GM23338 (cell line): Measurements from ENCODE around the gene FBN2. TPM values are rescaled to one million over a fixed set of nuclear protein-coding genes. Genes with fewer than 3 reads are reported as not detected.

Experiments used
- ATAC-seq: fragments of 200-7000 bp; cut with Tn5 transposase; 3 replicates; pipeline ENCODE4 v1.9.1; 2020
- DNase-seq: peaks from one replicate; pipeline ENCODE4 v3.0.0-alpha.2; 2015; ENCODE audit warnings: low spot score
- H2AFZ ChIP-seq: fragments of 200-600 bp; sonication (generic); 2 replicates; pipeline ENCODE4 v1.8.0; 2016; ENCODE audit warnings: antibody characterized with exemption, mild to moderate bottlenecking, moderate library complexity
- H3F3A ChIP-seq: fragments of 200-600 bp; sonication (generic); replicated peaks from 2 replicates; pipeline ENCODE4 v1.8.0; 2017; ENCODE audit warnings: antibody characterized with exemption, mixed run types, low read depth
- H3K27ac ChIP-seq: fragments of 200-600 bp; sonication (generic); 2 replicates; pipeline ENCODE4 v1.6.1; 2016; ENCODE audit warnings: low read depth
- H3K27me3 ChIP-seq: fragments of 200-600 bp; sonication (generic); 2 replicates; pipeline ENCODE4 v1.8.0; 2016; ENCODE audit warnings: mild to moderate bottlenecking, mixed run types, moderate library complexity; ENCODE audit not compliant: insufficient read depth
- H3K36me3 ChIP-seq: fragments of 200-600 bp; sonication (generic); 2 replicates; pipeline ENCODE4 v1.8.0; 2016; ENCODE audit warnings: mild to moderate bottlenecking; ENCODE audit not compliant: insufficient read depth
- H3K4me1 ChIP-seq: fragments of 200-600 bp; sonication (generic); 2 replicates; pipeline ENCODE4 v1.8.0; 2016; ENCODE audit warnings: mild to moderate bottlenecking, moderate library complexity; ENCODE audit not compliant: insufficient read depth
- H3K4me2 ChIP-seq: fragments of 200-600 bp; sonication (generic); 2 replicates; pipeline ENCODE4 v1.7.1; 2017; ENCODE audit warnings: mixed run types
- H3K4me3 ChIP-seq: fragments of 200-600 bp; sonication (generic); 2 replicates; pipeline ENCODE4 v1.6.1; 2016; ENCODE audit warnings: mixed run types
- H3K79me2 ChIP-seq: fragments of 200-600 bp; sonication (generic); replicated peaks from 2 replicates; pipeline ENCODE4 v1.8.0; 2017; ENCODE audit warnings: mild to moderate bottlenecking; ENCODE audit not compliant: insufficient read depth
- H3K9me2 ChIP-seq: fragments of 200-600 bp; sonication (generic); 2 replicates; pipeline ENCODE4 v1.8.0; 2017; ENCODE audit not compliant: insufficient read depth
- H4K20me1 ChIP-seq: fragments of 200-600 bp; sonication (generic); replicated peaks from 2 replicates; pipeline ENCODE4 v1.8.0; 2017; ENCODE audit warnings: mild to moderate bottlenecking; ENCODE audit not compliant: insufficient read depth
- H3K27ac Mint-ChIP-seq: 2 replicates; pipeline ENCODE4 v1.8.0; 2020; ENCODE audit warnings: inconsistent platforms, mild to moderate bottlenecking, moderate library complexity, mixed read lengths
- H3K27me3 Mint-ChIP-seq: 3 replicates; pipeline ENCODE4 v1.8.0; 2022; ENCODE audit warnings: low read depth, mild to moderate bottlenecking, moderate library complexity, mixed read lengths, inconsistent platforms; ENCODE audit not compliant: insufficient read depth, poor library complexity
- H3K36me3 Mint-ChIP-seq: 3 replicates; pipeline ENCODE4 v1.8.0; 2021; ENCODE audit warnings: low read depth, mild to moderate bottlenecking, inconsistent platforms, moderate library complexity, mixed read lengths
- H3K4me1 Mint-ChIP-seq: 3 replicates; pipeline ENCODE4 v1.8.0; 2020; ENCODE audit warnings: mild to moderate bottlenecking, inconsistent platforms, mixed read lengths
- H3K4me3 Mint-ChIP-seq: 3 replicates; pipeline ENCODE4 v1.8.0; 2021; ENCODE audit warnings: moderate library complexity, mild to moderate bottlenecking, inconsistent platforms, mixed read lengths
- H3K9me3 Mint-ChIP-seq: 3 replicates; pipeline ENCODE4 v1.8.0; 2020; ENCODE audit warnings: moderate library complexity, mild to moderate bottlenecking, inconsistent platforms, mixed read lengths
- CREB1 ChIP-seq: fragments of 250-450 bp; sonication (Bioruptor Pico); IDR thresholded peaks from 2 replicates; pipeline ENCODE4 v1.5.0; 2020; ENCODE audit warnings: low read depth, mild to moderate bottlenecking, moderate library complexity
- EZH2 ChIP-seq: fragments of 200-600 bp; sonication (generic); IDR thresholded peaks from one replicate; pipeline ENCODE4 v1.8.0; 2017; ENCODE audit warnings: antibody characterized with exemption, mild to moderate bottlenecking, low read depth; ENCODE audit not compliant: unreplicated experiment
- EZH2phosphoT487 ChIP-seq: fragments of 200-600 bp; sonication (generic); IDR thresholded peaks from one replicate; pipeline ENCODE4 v1.8.1; 2018; ENCODE audit warnings: antibody characterized with exemption; ENCODE audit not compliant: unreplicated experiment
- JUNB ChIP-seq: IDR thresholded peaks from one replicate; pipeline ENCODE4 v1.6.1; 2016; ENCODE audit warnings: antibody characterized with exemption; ENCODE audit not compliant: unreplicated experiment
- NANOG ChIP-seq: IDR thresholded peaks from 2 replicates; pipeline ENCODE4 v1.6.1; 2016; ENCODE audit warnings: antibody characterized with exemption, borderline replicate concordance
- POLR2AphosphoS5 ChIP-seq: IDR thresholded peaks from 2 replicates; pipeline ENCODE4 v1.6.1; 2016; ENCODE audit warnings: antibody characterized with exemption, low read depth
- STAT1 ChIP-seq: IDR thresholded peaks from one replicate; pipeline ENCODE4 v1.6.1; 2016; ENCODE audit warnings: antibody characterized with exemption; ENCODE audit not compliant: unreplicated experiment
- ZNF114 ChIP-seq: fragments of 250-450 bp; sonication (Bioruptor Pico); IDR thresholded peaks from 2 replicates; pipeline ENCODE4 v1.5.0; 2020; ENCODE audit warnings: mild to moderate bottlenecking, moderate library complexity
- ZNF331 ChIP-seq: fragments of 250-450 bp; sonication (Bioruptor Pico); IDR thresholded peaks from 2 replicates; pipeline ENCODE4 v1.5.0; 2020; ENCODE audit warnings: low read depth, mild to moderate bottlenecking, moderate library complexity
- polyA plus RNA-seq: library from polyadenylated mRNA; unstranded; fragments of >200 nt; fragmentation: Nextera tagmentation; extraction: Ambion mirVana; gene quantifications from 2 replicates; pipeline ENCODE4 v1.2.1, GENCODE V29; 2016
- total RNA-seq: library from RNA; depleted of rRNA; stranded (reverse); fragments of >200 nt; shearing (Covaris generic); gene quantifications from 2 replicates; pipeline ENCODE4 v1.2.3, GENCODE V29; 2014
- TF ChIP-seq, protein P1 (sequence below), 2 experiments: fragments of 200-600 bp in 1 of 2; sonication (generic) in 1 of 2; conservative IDR thresholded peaks; 2 replicates each; pipeline versions ENCODE4 v1.5.1 to v1.6.1; 2016 to 2017; ENCODE audit warnings: antibody characterized with exemption in 2 of 2, low read depth in 2 of 2, mild to moderate bottlenecking in 2 of 2, moderate library complexity in 1 of 2
- TF ChIP-seq, protein P2 (sequence below): fragments of 250-450 bp; sonication (Bioruptor Pico); IDR thresholded peaks from 2 replicates; pipeline ENCODE4 v1.5.0; 2020; ENCODE audit warnings: mild to moderate bottlenecking, moderate library complexity
- TF ChIP-seq, protein P3 (sequence below): IDR thresholded peaks from 2 replicates; pipeline ENCODE4 v1.6.1; 2016; ENCODE audit warnings: antibody characterized with exemption
- TF ChIP-seq, protein P4 (sequence below): IDR thresholded peaks from one replicate; pipeline ENCODE4 v1.6.1; 2018; ENCODE audit warnings: antibody characterized with exemption; ENCODE audit not compliant: unreplicated experiment

The FBN2 gene
- total and polyA plus RNA-seq, 2 experiments from 2014 or later, result 2.6 to 13.6 TPM

DNA sequence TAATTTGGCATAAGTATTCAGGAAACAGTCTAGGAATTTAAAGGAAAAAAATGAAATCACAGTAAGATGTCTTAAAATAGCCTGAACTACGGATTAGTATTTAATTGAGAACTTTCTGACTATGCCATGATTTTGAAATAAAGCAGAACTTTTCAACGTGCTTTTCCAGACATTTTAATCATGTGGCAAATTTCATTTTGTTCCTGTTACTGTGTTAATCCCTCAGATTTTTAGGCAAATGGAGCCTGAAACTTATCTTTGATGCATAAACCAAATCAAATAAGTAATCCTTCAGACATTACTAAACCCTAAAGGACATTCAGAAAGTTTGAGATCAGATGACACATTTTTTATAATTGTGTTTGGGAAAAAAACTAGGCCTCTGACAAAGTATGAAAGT, 75.7 kb downstream of the FBN2 start:
- ATAC-seq (no peak), DNase-seq (no peak)
- Histone ChIP-seq H3K4me1 (no peaks in the 10 kb centered on the region), H3K36me3 (no peaks in the 10 kb centered on the region), H3K9me2 (no peaks in the 10 kb centered on the region), H3F3A (no peaks in the 10 kb centered on the region), H4K20me1 (no peaks in the 10 kb centered on the region), H3K27ac (no peak overlapping the region), H3K4me2 (no peak overlapping the region), H3K79me2 (no peaks in the 10 kb centered on the region), H2AFZ (no peak overlapping the region), H3K27me3 (no peaks in the 10 kb centered on the region), H3K4me3 (no peak overlapping the region)
- Mint-ChIP-seq H3K4me3 (no peak overlapping the region), H3K4me1 (no peaks in the 10 kb centered on the region), H3K36me3 (peaks cover 23% of the 10 kb centered on the region; the same call in 2 of the 3 replicates), H3K9me3 (peaks cover 17% of the 10 kb centered on the region; the same call in 2 of the 3 replicates), H3K27me3 (no peaks in the 10 kb centered on the region), H3K27ac (no peak overlapping the region)
- TF ChIP-seq, protein P1, sequence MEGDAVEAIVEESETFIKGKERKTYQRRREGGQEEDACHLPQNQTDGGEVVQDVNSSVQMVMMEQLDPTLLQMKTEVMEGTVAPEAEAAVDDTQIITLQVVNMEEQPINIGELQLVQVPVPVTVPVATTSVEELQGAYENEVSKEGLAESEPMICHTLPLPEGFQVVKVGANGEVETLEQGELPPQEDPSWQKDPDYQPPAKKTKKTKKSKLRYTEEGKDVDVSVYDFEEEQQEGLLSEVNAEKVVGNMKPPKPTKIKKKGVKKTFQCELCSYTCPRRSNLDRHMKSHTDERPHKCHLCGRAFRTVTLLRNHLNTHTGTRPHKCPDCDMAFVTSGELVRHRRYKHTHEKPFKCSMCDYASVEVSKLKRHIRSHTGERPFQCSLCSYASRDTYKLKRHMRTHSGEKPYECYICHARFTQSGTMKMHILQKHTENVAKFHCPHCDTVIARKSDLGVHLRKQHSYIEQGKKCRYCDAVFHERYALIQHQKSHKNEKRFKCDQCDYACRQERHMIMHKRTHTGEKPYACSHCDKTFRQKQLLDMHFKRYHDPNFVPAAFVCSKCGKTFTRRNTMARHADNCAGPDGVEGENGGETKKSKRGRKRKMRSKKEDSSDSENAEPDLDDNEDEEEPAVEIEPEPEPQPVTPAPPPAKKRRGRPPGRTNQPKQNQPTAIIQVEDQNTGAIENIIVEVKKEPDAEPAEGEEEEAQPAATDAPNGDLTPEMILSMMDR (conservative IDR thresholded peaks at IDR 0.05; ENCODE audit: low read depth in 2 of 2), result no peak
- TF ChIP-seq ZNF331 (no peak), NANOG (no peak), ZNF114 (no peak), STAT1 (no peak), JUNB (no peak), EZH2phosphoT487 (no peak), CREB1 (CRISPR knock-in tag) (no peak), POLR2AphosphoS5 (no peak), EZH2 (no peak)
- TF ChIP-seq, protein P2, sequence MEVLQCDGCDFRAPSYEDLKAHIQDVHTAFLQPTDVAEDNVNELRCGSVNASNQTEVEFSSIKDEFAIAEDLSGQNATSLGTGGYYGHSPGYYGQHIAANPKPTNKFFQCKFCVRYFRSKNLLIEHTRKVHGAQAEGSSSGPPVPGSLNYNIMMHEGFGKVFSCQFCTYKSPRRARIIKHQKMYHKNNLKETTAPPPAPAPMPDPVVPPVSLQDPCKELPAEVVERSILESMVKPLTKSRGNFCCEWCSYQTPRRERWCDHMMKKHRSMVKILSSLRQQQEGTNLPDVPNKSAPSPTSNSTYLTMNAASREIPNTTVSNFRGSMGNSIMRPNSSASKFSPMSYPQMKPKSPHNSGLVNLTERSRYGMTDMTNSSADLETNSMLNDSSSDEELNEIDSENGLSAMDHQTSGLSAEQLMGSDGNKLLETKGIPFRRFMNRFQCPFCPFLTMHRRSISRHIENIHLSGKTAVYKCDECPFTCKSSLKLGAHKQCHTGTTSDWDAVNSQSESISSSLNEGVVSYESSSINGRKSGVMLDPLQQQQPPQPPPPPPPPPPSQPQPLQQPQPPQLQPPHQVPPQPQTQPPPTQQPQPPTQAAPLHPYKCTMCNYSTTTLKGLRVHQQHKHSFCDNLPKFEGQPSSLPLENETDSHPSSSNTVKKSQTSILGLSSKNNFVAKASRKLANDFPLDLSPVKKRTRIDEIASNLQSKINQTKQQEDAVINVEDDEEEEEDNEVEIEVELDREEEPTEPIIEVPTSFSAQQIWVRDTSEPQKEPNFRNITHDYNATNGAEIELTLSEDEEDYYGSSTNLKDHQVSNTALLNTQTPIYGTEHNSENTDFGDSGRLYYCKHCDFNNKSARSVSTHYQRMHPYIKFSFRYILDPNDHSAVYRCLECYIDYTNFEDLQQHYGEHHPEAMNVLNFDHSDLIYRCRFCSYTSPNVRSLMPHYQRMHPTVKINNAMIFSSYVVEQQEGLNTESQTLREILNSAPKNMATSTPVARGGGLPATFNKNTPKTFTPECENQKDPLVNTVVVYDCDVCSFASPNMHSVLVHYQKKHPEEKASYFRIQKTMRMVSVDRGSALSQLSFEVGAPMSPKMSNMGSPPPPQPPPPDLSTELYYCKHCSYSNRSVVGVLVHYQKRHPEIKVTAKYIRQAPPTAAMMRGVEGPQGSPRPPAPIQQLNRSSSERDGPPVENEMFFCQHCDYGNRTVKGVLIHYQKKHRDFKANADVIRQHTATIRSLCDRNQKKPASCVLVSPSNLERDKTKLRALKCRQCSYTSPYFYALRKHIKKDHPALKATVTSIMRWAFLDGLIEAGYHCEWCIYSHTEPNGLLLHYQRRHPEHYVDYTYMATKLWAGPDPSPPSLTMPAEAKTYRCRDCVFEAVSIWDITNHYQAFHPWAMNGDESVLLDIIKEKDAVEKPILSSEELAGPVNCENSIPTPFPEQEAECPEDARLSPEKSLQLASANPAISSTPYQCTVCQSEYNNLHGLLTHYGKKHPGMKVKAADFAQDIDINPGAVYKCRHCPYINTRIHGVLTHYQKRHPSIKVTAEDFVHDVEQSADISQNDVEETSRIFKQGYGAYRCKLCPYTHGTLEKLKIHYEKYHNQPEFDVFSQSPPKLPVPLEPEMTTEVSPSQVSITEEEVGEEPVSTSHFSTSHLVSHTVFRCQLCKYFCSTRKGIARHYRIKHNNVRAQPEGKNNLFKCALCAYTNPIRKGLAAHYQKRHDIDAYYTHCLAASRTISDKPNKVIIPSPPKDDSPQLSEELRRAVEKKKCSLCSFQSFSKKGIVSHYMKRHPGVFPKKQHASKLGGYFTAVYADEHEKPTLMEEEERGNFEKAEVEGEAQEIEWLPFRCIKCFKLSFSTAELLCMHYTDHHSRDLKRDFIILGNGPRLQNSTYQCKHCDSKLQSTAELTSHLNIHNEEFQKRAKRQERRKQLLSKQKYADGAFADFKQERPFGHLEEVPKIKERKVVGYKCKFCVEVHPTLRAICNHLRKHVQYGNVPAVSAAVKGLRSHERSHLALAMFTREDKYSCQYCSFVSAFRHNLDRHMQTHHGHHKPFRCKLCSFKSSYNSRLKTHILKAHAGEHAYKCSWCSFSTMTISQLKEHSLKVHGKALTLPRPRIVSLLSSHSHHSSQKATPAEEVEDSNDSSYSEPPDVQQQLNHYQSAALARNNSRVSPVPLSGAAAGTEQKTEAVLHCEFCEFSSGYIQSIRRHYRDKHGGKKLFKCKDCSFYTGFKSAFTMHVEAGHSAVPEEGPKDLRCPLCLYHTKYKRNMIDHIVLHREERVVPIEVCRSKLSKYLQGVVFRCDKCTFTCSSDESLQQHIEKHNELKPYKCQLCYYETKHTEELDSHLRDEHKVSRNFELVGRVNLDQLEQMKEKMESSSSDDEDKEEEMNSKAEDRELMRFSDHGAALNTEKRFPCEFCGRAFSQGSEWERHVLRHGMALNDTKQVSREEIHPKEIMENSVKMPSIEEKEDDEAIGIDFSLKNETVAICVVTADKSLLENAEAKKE (CRISPR knock-in tag), result no peak
- TF ChIP-seq, protein P3, sequence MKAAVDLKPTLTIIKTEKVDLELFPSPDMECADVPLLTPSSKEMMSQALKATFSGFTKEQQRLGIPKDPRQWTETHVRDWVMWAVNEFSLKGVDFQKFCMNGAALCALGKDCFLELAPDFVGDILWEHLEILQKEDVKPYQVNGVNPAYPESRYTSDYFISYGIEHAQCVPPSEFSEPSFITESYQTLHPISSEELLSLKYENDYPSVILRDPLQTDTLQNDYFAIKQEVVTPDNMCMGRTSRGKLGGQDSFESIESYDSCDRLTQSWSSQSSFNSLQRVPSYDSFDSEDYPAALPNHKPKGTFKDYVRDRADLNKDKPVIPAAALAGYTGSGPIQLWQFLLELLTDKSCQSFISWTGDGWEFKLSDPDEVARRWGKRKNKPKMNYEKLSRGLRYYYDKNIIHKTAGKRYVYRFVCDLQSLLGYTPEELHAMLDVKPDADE, result no peak
- TF ChIP-seq, protein P4, sequence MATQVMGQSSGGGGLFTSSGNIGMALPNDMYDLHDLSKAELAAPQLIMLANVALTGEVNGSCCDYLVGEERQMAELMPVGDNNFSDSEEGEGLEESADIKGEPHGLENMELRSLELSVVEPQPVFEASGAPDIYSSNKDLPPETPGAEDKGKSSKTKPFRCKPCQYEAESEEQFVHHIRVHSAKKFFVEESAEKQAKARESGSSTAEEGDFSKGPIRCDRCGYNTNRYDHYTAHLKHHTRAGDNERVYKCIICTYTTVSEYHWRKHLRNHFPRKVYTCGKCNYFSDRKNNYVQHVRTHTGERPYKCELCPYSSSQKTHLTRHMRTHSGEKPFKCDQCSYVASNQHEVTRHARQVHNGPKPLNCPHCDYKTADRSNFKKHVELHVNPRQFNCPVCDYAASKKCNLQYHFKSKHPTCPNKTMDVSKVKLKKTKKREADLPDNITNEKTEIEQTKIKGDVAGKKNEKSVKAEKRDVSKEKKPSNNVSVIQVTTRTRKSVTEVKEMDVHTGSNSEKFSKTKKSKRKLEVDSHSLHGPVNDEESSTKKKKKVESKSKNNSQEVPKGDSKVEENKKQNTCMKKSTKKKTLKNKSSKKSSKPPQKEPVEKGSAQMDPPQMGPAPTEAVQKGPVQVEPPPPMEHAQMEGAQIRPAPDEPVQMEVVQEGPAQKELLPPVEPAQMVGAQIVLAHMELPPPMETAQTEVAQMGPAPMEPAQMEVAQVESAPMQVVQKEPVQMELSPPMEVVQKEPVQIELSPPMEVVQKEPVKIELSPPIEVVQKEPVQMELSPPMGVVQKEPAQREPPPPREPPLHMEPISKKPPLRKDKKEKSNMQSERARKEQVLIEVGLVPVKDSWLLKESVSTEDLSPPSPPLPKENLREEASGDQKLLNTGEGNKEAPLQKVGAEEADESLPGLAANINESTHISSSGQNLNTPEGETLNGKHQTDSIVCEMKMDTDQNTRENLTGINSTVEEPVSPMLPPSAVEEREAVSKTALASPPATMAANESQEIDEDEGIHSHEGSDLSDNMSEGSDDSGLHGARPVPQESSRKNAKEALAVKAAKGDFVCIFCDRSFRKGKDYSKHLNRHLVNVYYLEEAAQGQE, result no peak
